Breast epithelium (tissue), 4 donors: ENCODE results near the gene MICAL3. TPM values are rescaled to one million over a fixed set of nuclear protein-coding genes. Genes with fewer than 3 reads are reported as not detected.

Experiments
- DNase-seq, 2 donors: peaks; one replicate each; pipeline ENCODE4 v3.0.0-alpha.2; 2019; ENCODE audit warnings: low spot score in 2 of 2
- H3K27ac ChIP-seq, 2 donors: fragments of 200-600 bp; sonication (generic) in 1 of 2; one replicate each; pipeline ENCODE4 v1.5.1; 2016 to 2019; ENCODE audit warnings: mild to moderate bottlenecking in 1 of 2
- H3K27me3 ChIP-seq, 2 donors: fragments of 200-600 bp; sonication (generic) in 1 of 2; one replicate each; pipeline versions ENCODE4 v1.5.1 to v1.6.0; 2017 to 2019; ENCODE audit warnings: control low read depth in 1 of 2, mild to moderate bottlenecking in 1 of 2
- H3K36me3 ChIP-seq: fragments of 200-600 bp; one replicate; pipeline ENCODE4 v1.5.1; 2019
- H3K4me1 ChIP-seq, 2 donors: fragments of 200-600 bp; sonication (generic); one replicate each; pipeline ENCODE4 v1.5.1; 2016 to 2019; ENCODE audit warnings: control low read depth in 1 of 2
- H3K4me3 ChIP-seq, 3 donors: fragments of 200-600 bp; sonication (generic); 1 replicate in 2 of 3; 2 replicates in 1 of 3; pipeline ENCODE4 v1.5.1; 2016 to 2019; ENCODE audit warnings: mild to moderate bottlenecking in 3 of 3, moderate library complexity in 2 of 3
- H3K9me3 ChIP-seq, 2 donors: fragments of 200-600 bp; sonication (generic) in 1 of 2; one replicate each; pipeline ENCODE4 v1.5.1; 2016 to 2019; ENCODE audit warnings: control low read depth in 1 of 2
- CTCF ChIP-seq, 3 donors: fragments of 450-650 bp; IDR thresholded peaks; one replicate each; pipeline ENCODE4 v1.5.1; 2016 to 2017; ENCODE audit warnings: antibody characterized with exemption in 3 of 3, mild to moderate bottlenecking in 3 of 3, moderate library complexity in 3 of 3
- POLR2A ChIP-seq: fragments of 450-650 bp; IDR thresholded peaks from one replicate; pipeline ENCODE4 v1.6.1; 2016; ENCODE audit warnings: antibody characterized with exemption, mild to moderate bottlenecking, moderate library complexity
- POLR2AphosphoS5 ChIP-seq, 3 donors: sonication (generic); formaldehyde crosslinking; IDR thresholded peaks; one replicate each; pipeline ENCODE4 v1.6.1; 2017; ENCODE audit warnings: antibody characterized with exemption in 3 of 3
- intact Hi-C: fragments of 100-400 bp; cut with DNase I; formaldehyde crosslinking; loops from one replicate; pipeline ENCODE4 v1.15.1; 2023; ENCODE audit warnings: low total_unique reads
- total RNA-seq, 3 donors: library from RNA; depleted of rRNA; stranded (reverse); fragments of >200 nt; gene quantifications; one replicate each; pipeline ENCODE4 v1.1.0, GENCODE V29; 2016

MICAL3 gene
- total RNA-seq, 3 donors from 2014 or later: 19.5 to 42.3 (median 34.8) TPM

GRCh38 chr22:18063306-18063705 lies 38.9 kb upstream of the MICAL3 start:
- Histone ChIP-seq H3K27me3 (no peaks in the 10 kb centered on the region), H3K9me3 (no peaks in the 10 kb centered on the region), H3K4me3 (no peak overlapping the region), H3K4me1 (no peaks in the 10 kb centered on the region), H3K36me3 (no peaks in the 10 kb centered on the region), H3K27ac (peak overlapping the region; percentile 74 to 76)
- peak in 1 of 2 donors; percentile 44 for DNase-seq
- intact Hi-C loops: no loop called here
- TF ChIP-seq POLR2A (no peak), POLR2AphosphoS5 (IDR thresholded peaks at IDR 0.05) (no peak), CTCF (IDR thresholded peaks at IDR 0.05) (no peak)

- Histone ChIP-seq H3K4me3 (no peak overlapping the region), H3K36me3 (no peaks in the 10 kb centered on the region), H3K9me3 (no peaks in the 10 kb centered on the region), H3K27me3 (no peaks in the 10 kb centered on the region), H3K4me1 (no peaks in the 10 kb centered on the region), H3K27ac (peak overlapping the region; percentile 74 to 76)
- no peak for DNase-seq
- TF ChIP-seq CTCF (IDR thresholded peaks at IDR 0.05) (no peak), POLR2A (no peak), POLR2AphosphoS5 (IDR thresholded peaks at IDR 0.05) (no peak)
- intact Hi-C loops: no loop called here
Measured at GRCh38 chr22:18062421-18062820, 38.1 kb upstream of the MICAL3 start.

GRCh38 chr22:18060646-18061620 lies 36.6 kb upstream of the MICAL3 start:
- H3K4me1 ChIP-seq: peaks cover 0 to 10% of the 10 kb centered on the region in 2 donors
- H3K36me3 ChIP-seq: no peaks in the 10 kb centered on the region
- peak overlapping the region; percentile 7 to 62 for H3K27ac ChIP-seq
- no peak overlapping the region for H3K4me3 ChIP-seq
- no peaks in the 10 kb centered on the region for H3K27me3 ChIP-seq
- intact Hi-C loops: no loop called here
- TF ChIP-seq CTCF (IDR thresholded peaks at IDR 0.05): no peak
- no peak for TF ChIP-seq POLR2AphosphoS5 (IDR thresholded peaks at IDR 0.05)
- TF ChIP-seq POLR2A: no peak
- no peak for DNase-seq
- no peaks in the 10 kb centered on the region for H3K9me3 ChIP-seq

GRCh38 chr22:18059991-18060390 lies 35.6 kb upstream of the MICAL3 start:
- H3K4me3 ChIP-seq: no peak overlapping the region
- no peak for TF ChIP-seq CTCF (IDR thresholded peaks at IDR 0.05)
- no peak for TF ChIP-seq POLR2A
- TF ChIP-seq POLR2AphosphoS5 (IDR thresholded peaks at IDR 0.05): no peak
- no peaks in the 10 kb centered on the region for H3K9me3 ChIP-seq
- intact Hi-C loops: no loop called here
- DNase-seq: no peak
- H3K27me3 ChIP-seq: no peaks in the 10 kb centered on the region
- H3K36me3 ChIP-seq: no peaks in the 10 kb centered on the region
- H3K4me1 ChIP-seq: peaks cover 0 to 10% of the 10 kb centered on the region in 2 donors
- H3K27ac ChIP-seq: no peak overlapping the region

- no peaks in the 10 kb centered on the region for H3K27me3 ChIP-seq
- no peak overlapping the region for H3K4me3 ChIP-seq
- no peak for DNase-seq
- TF ChIP-seq POLR2A (no peak), CTCF (IDR thresholded peaks at IDR 0.05) (no peak), POLR2AphosphoS5 (IDR thresholded peaks at IDR 0.05) (no peak)
- peaks cover 0 to 10% of the 10 kb centered on the region in 2 donors for H3K4me1 ChIP-seq
- intact Hi-C loops: no loop called here
- H3K9me3 ChIP-seq: no peaks in the 10 kb centered on the region
- H3K27ac ChIP-seq: no peak overlapping the region
- no peaks in the 10 kb centered on the region for H3K36me3 ChIP-seq
Measured at GRCh38 chr22:18059473-18059872, 35.1 kb upstream of the MICAL3 start.
